GM10248 (cell line): ENCODE data around the gene ANAPC16.

Experiments
- CTCF ChIA-PET: fragments of 300-600 bp; sonication (Branson Sonifier 250); formaldehyde crosslinking; extraction: SDS; loops from one replicate; lab custom pipeline; 2021; ENCODE audit warnings: antibody characterized with exemption; lab: Yijun Ruan, JAX
- POLR2A ChIA-PET: fragments of 350-650 bp; sonication (Branson Sonifier 250); formaldehyde crosslinking; extraction: SDS; loops from one replicate; lab custom pipeline; 2020; ENCODE audit warnings: antibody characterized with exemption; lab: Yijun Ruan, JAX
- DNase-seq: peaks from one replicate; pipeline ENCODE4 v3.0.0; 2012; ENCODE audit errors: extremely low spot score
- CTCF ChIP-seq: IDR thresholded peaks from 2 replicates; pipeline ENCODE4 v1.5.1; 2012; ENCODE audit warnings: mild to moderate bottlenecking, low read depth; ENCODE audit errors: extremely low read depth, missing control alignments, control extremely low read depth

The ANAPC16 gene

GRCh38 chr10:72238392-72239175 is 22.8 kb downstream of the ANAPC16 start:
- no peak for DNase-seq
- CTCF ChIA-PET: interaction anchor here (0.8 to 3.0 kb wide), 9 partner anchors 9 to 39 kb away, joined by 3 to 8 read pairs (median 4); no protein-coding TSS in a partner anchor
- no peak for TF ChIP-seq CTCF
- POLR2A ChIA-PET: no interaction called here

GRCh38 chr10:72239409-72239808 is 23.6 kb downstream of the ANAPC16 start:
- no peak for TF ChIP-seq CTCF
- POLR2A ChIA-PET: interaction anchor here (0.6 kb wide), 1 partner anchor 23 kb away, joined by 3 read pairs; the partner anchor contains the start of gene ASCC1
- DNase-seq: no peak
- CTCF ChIA-PET: no interaction called here

GRCh38 chr10:72240371-72240770 is 24.6 kb downstream of the ANAPC16 start:
- CTCF ChIA-PET: interaction anchor here (1.2 to 1.4 kb wide), 2 partner anchors 11 to 97 kb away, joined by 4 read pairs; no protein-coding TSS in a partner anchor
- no peak for TF ChIP-seq CTCF
- no peak for DNase-seq
- POLR2A ChIA-PET: interaction anchor here (0.6 kb wide), 1 partner anchor 12 kb away, joined by 8 read pairs; no protein-coding TSS in a partner anchor

GRCh38 chr10:72241691-72242252 is 26.0 kb downstream of the ANAPC16 start:
- TF ChIP-seq CTCF: no peak
- POLR2A ChIA-PET: interaction anchor here (0.7 kb wide), 3 partner anchors 18 to 865 kb away, joined by 3 to 4 read pairs (median 3); no protein-coding TSS in a partner anchor
- CTCF ChIA-PET: interaction anchor here (1.0 to 1.4 kb wide), 6 partner anchors 9 to 96 kb away, joined by 3 to 4 read pairs (median 4); no protein-coding TSS in a partner anchor
- no peak for DNase-seq

- no peak for TF ChIP-seq CTCF
- POLR2A ChIA-PET: interaction anchor here (0.7 kb wide), 1 partner anchor 24 kb away, joined by 3 read pairs; no protein-coding TSS in a partner anchor
- CTCF ChIA-PET: interaction anchor here (1.0 kb wide), 1 partner anchor 18 kb away, joined by 3 read pairs; no protein-coding TSS in a partner anchor
Observed at GRCh38 chr10:72242675-72243074, 26.9 kb downstream of the ANAPC16 start.

GRCh38 chr10:72243822-72244437 is 28.1 kb downstream of the ANAPC16 start:
- ChIA-PET CTCF (interaction anchor here (1.5 kb wide), 1 partner anchor 27 kb away, joined by 5 read pairs; the partner anchor contains the start of gene ASCC1), POLR2A (no interaction called here)
- peak; percentile 23 for TF ChIP-seq CTCF
- DNase-seq: no peak

More at GRCh38 chr10:72242675-72243074, 26.9 kb downstream of the ANAPC16 start:
- DNase-seq: no peak
